HepG2 (cell line): ENCODE measurements around the gene SERINC5. TPM values are rescaled to one million over a fixed set of nuclear protein-coding genes. Genes with fewer than 3 reads are reported as not detected.

ENCODE experiments used
- ATF7-NPFF ChIP-seq: sonication (generic); formaldehyde crosslinking; IDR thresholded peaks from 2 replicates; pipeline ENCODE4 v1.8.1; 2023; ENCODE audit warnings: mild to moderate bottlenecking, low read depth, missing genetic modification reagents, moderate library complexity
- CC2D1A ChIP-seq: sonication (generic); formaldehyde crosslinking; IDR thresholded peaks from 2 replicates; pipeline ENCODE4 v1.8.1; 2023; ENCODE audit warnings: mild to moderate bottlenecking, missing genetic modification reagents
- DMAP1 ChIP-seq: IDR thresholded peaks from 2 replicates; pipeline ENCODE4 v1.6.1; 2016
- EEA1 ChIP-seq: sonication (generic); formaldehyde crosslinking; IDR thresholded peaks from 2 replicates; pipeline ENCODE4 v1.5.1; 2020; ENCODE audit warnings: mild to moderate bottlenecking, missing genetic modification reagents, borderline replicate concordance
- EED ChIP-seq: sonication (generic); formaldehyde crosslinking; IDR thresholded peaks from 2 replicates; pipeline ENCODE4 v1.5.0; 2020; ENCODE audit warnings: mild to moderate bottlenecking, missing genetic modification reagents
- FLYWCH1 ChIP-seq: sonication (generic); formaldehyde crosslinking; IDR thresholded peaks from 2 replicates; pipeline ENCODE4 v1.8.1; 2023; ENCODE audit warnings: mild to moderate bottlenecking, missing genetic modification reagents
- GLI4 ChIP-seq: sonication (generic); formaldehyde crosslinking; IDR thresholded peaks from 2 replicates; pipeline ENCODE4 v1.5.1; 2020; ENCODE audit warnings: missing genetic modification reagents, mild to moderate bottlenecking, moderate library complexity, borderline replicate concordance
- GPN1 ChIP-seq: sonication (generic); formaldehyde crosslinking; IDR thresholded peaks from 2 replicates; pipeline ENCODE4 v1.5.1; 2020; ENCODE audit warnings: missing genetic modification reagents, borderline replicate concordance
- HNRNPH1 ChIP-seq: fragments of 200-400 bp; formaldehyde crosslinking; optimal IDR thresholded peaks from 2 replicates; pipeline ENCODE3; 2017; ENCODE audit warnings: mild to moderate bottlenecking, low read depth, low read length
- HNRNPL ChIP-seq: fragments of 200-400 bp; formaldehyde crosslinking; IDR thresholded peaks from 2 replicates; pipeline ENCODE4 v1.6.1; 2017; ENCODE audit warnings: mild to moderate bottlenecking, low read depth, low read length
- HOXA9 ChIP-seq: sonication (generic); formaldehyde crosslinking; IDR thresholded peaks from 2 replicates; pipeline ENCODE4 v1.8.1; 2022; ENCODE audit warnings: missing genetic modification reagents, mild to moderate bottlenecking, moderate library complexity, borderline replicate concordance
- IRF2 ChIP-seq: IDR thresholded peaks from 2 replicates; pipeline ENCODE4 v1.6.1; 2018; ENCODE audit warnings: missing genetic modification reagents, missing compliant biosample characterization
- PBX2 ChIP-seq: IDR thresholded peaks from 2 replicates; pipeline ENCODE4 v1.6.1; 2016; ENCODE audit warnings: control low read depth
- PHF21A ChIP-seq: sonication (generic); formaldehyde crosslinking; IDR thresholded peaks from 2 replicates; pipeline ENCODE4 v1.5.0; 2020; ENCODE audit warnings: mild to moderate bottlenecking, missing genetic modification reagents
- RBM22 ChIP-seq: fragments of 200-400 bp; formaldehyde crosslinking; optimal IDR thresholded peaks from 2 replicates; pipeline ENCODE3; 2017; ENCODE audit warnings: mild to moderate bottlenecking, low read length, moderate library complexity
- SP4 ChIP-seq: sonication (generic); formaldehyde crosslinking; IDR thresholded peaks from 2 replicates; pipeline ENCODE4 v1.8.1; 2023; ENCODE audit warnings: mild to moderate bottlenecking, missing genetic modification reagents
- SRSF4 ChIP-seq: fragments of 200-400 bp; formaldehyde crosslinking; IDR thresholded peaks from one replicate; pipeline ENCODE4 v1.6.1; 2018; ENCODE audit warnings: mild to moderate bottlenecking, low read depth, low read length, moderate library complexity; ENCODE audit not compliant: poor library complexity, severe bottlenecking
- U2AF1 ChIP-seq: fragments of 200-400 bp; formaldehyde crosslinking; optimal IDR thresholded peaks from 2 replicates; pipeline ENCODE3; 2017; ENCODE audit warnings: mild to moderate bottlenecking, low read depth, low read length
- ZC3H13 ChIP-seq: sonication (generic); formaldehyde crosslinking; IDR thresholded peaks from 2 replicates; pipeline ENCODE4 v1.8.1; 2023; ENCODE audit warnings: mild to moderate bottlenecking, missing genetic modification reagents, moderate library complexity
- ZNF18 ChIP-seq: sonication (generic); formaldehyde crosslinking; IDR thresholded peaks from 2 replicates; pipeline ENCODE4 v1.8.0; 2022; ENCODE audit warnings: mild to moderate bottlenecking, missing genetic modification reagents; ENCODE audit not compliant: insufficient replicate concordance
- ZNF33A ChIP-seq: sonication (generic); formaldehyde crosslinking; IDR thresholded peaks from 2 replicates; pipeline ENCODE4 v1.5.1; 2020; ENCODE audit warnings: missing genetic modification reagents, mild to moderate bottlenecking, moderate library complexity, borderline replicate concordance
- ZNF619 ChIP-seq: sonication (generic); formaldehyde crosslinking; IDR thresholded peaks from 2 replicates; pipeline ENCODE4 v1.4.0; 2020; ENCODE audit warnings: mild to moderate bottlenecking, missing genetic modification reagents
- ZNF75D ChIP-seq: sonication (generic); formaldehyde crosslinking; IDR thresholded peaks from 2 replicates; pipeline ENCODE4 v1.8.1; 2023; ENCODE audit warnings: missing genetic modification reagents, mild to moderate bottlenecking, borderline replicate concordance
- polyA plus RNA-seq, 8 experiments: library from polyadenylated mRNA; depleted of rRNA in 3 of 8; stranded (reverse) in 7 of 8; unstranded in 1 of 8; fragments of >200 nt; fragmentation: Illumina TruSeq in 4 of 8; extraction: Trizol in 4 of 8; gene quantifications; 2 replicates each; pipeline versions ENCODE4 v1.2.1 to v1.2.3, GENCODE V29; 2011 to 2016; ENCODE audit warnings: low read depth in 4 of 8, missing spikeins in 1 of 8, mixed read lengths in 1 of 8; ENCODE audit not compliant: insufficient read depth in 1 of 8
- total RNA-seq, 5 experiments: library from RNA; depleted of rRNA; stranded (reverse); fragments of >200 nt; fragmentation: Illumina TruSeq; extraction: Trizol; gene quantifications; 2 replicates each; pipeline ENCODE4 v1.2.3, GENCODE V29; 2016; ENCODE audit warnings: low read depth in 1 of 5

Gene SERINC5
- total and polyA plus RNA-seq, 2 of the 13 experiments (the other 11 are each of a cell fraction or from before 2014, with no cell fraction given): 17.3 to 22.8 TPM

- TF ChIP-seq HOXA9 (CRISPR knock-in tag) (no peak), ZNF18 (CRISPR knock-in tag) (peak; percentile 74), FLYWCH1 (CRISPR knock-in tag) (no peak), U2AF1 (no peak), ZNF75D (CRISPR knock-in tag) (peak; percentile 90; the same call in 1 of the 2 replicates), EEA1 (no peak; the same call in 1 of the 2 replicates), IRF2 (CRISPR knock-in tag) (0 out of 2 replicates have a peak, but pooled peaks have one; percentile 30), PHF21A (CRISPR knock-in tag) (no peak; the same call in 1 of the 2 replicates), ATF7-NPFF (CRISPR knock-in tag) (peak; percentile 91), SP4 (CRISPR knock-in tag) (peak; percentile 93), SRSF4 (no peak), EED (CRISPR knock-in tag) (peak; percentile 96), CC2D1A (CRISPR knock-in tag) (no peak), RBM22 (no peak), HNRNPL (peak; percentile 29; the same call in 1 of the 2 replicates), ZNF33A (CRISPR knock-in tag) (no peak), GLI4 (peak; percentile 70; the same call in 1 of the 2 replicates), PBX2 (CRISPR knock-in tag) (no peak), HNRNPH1 (no peak), DMAP1 (no peak; the same call in 1 of the 2 replicates), GPN1 (CRISPR knock-in tag) (no peak), ZC3H13 (CRISPR knock-in tag) (peak; percentile 59; the same call in 1 of the 2 replicates), ZNF619 (CRISPR knock-in tag) (no peak; the same call in 1 of the 2 replicates)
These were observed at the start of gene SERINC5 (continued) for GRCh38 chr5:80255811-80256712.
